Right cardiac atrium (tissue), 5 donors: ENCODE data around the gene SYTL1. TPM values are rescaled to one million over a fixed set of nuclear protein-coding genes. Genes with fewer than 3 reads are reported as not detected.

ENCODE experiments used
- ATAC-seq, 2 donors: fragments of 200-7000 bp; cut with Tn5 transposase; one replicate each; pipeline versions ENCODE4 v1.8.0 to v1.9.1; 2020; ENCODE audit warnings: moderate library complexity in 2 of 2, mild to moderate bottlenecking in 1 of 2
- DNase-seq, 3 donors: peaks; one replicate each; pipeline ENCODE4 v3.0.0-alpha.2; 2020
- H3K27ac ChIP-seq: one replicate; pipeline ENCODE4 v1.5.1; 2013; ENCODE audit warnings: mild to moderate bottlenecking, low read length, control low read depth, moderate library complexity
- H3K27me3 ChIP-seq: one replicate; pipeline ENCODE4 v1.6.1; 2013; ENCODE audit not compliant: control insufficient read depth, insufficient read depth
- H3K4me1 ChIP-seq: one replicate; pipeline ENCODE4 v1.6.1; 2013; ENCODE audit warnings: low read length; ENCODE audit not compliant: control insufficient read depth, insufficient read depth
- H3K4me3 ChIP-seq: one replicate; pipeline ENCODE4 v1.5.1; 2013; ENCODE audit warnings: low read length, control low read depth
- H3K9me3 ChIP-seq: one replicate; pipeline ENCODE4 v1.6.1; 2013; ENCODE audit warnings: low read length; ENCODE audit not compliant: control insufficient read depth
- WGBS: extraction: QIAGEN DNeasy Blood & Tissue Kit; methylation state at CpG from one replicate; pipeline ENCODE4 v1.1.7; 2013; 5-methylcytosine and 5-hydroxymethylcytosine counted together
- intact Hi-C, 4 donors: fragments of 100-400 bp; cut with DNase I; formaldehyde crosslinking; loops; one replicate each; pipeline versions ENCODE4 v1.11.0 to v1.14.0; 2022 to 2023
- long read RNA-seq, 4 donors: library from polyadenylated mRNA; unstranded; transcript quantifications; one replicate each; pipeline ENCODE4 v2.0.0, GENCODE V29; 2020 to 2021
- polyA plus RNA-seq: library from polyadenylated mRNA; stranded (reverse); fragments of 200-250 nt; gene quantifications from one replicate; pipeline ENCODE4 v1.2.3, GENCODE V29; 2013
- total RNA-seq, 4 donors: library from RNA; stranded (reverse); fragmentation: NEBNext Ultra II Directional; extraction: Animal tissue kit (Norgen Biotek cat#: 25700); gene quantifications; one replicate each; pipeline ENCODE4 v1.2.1, GENCODE V29; 2021
- donor health status: healthy with polysubstance abuse.
- donor health status: DM: no; HTN: yes; CAD: no.
- donor health status: DM: no; HTN: no; CAD: no.
- donor health status: DM: no; HTN: yes; CAD: no; lungs with severe emphysema.
- donor health status: DM: yes; HTN: yes; CAD: no.

SYTL1 gene, protein sequence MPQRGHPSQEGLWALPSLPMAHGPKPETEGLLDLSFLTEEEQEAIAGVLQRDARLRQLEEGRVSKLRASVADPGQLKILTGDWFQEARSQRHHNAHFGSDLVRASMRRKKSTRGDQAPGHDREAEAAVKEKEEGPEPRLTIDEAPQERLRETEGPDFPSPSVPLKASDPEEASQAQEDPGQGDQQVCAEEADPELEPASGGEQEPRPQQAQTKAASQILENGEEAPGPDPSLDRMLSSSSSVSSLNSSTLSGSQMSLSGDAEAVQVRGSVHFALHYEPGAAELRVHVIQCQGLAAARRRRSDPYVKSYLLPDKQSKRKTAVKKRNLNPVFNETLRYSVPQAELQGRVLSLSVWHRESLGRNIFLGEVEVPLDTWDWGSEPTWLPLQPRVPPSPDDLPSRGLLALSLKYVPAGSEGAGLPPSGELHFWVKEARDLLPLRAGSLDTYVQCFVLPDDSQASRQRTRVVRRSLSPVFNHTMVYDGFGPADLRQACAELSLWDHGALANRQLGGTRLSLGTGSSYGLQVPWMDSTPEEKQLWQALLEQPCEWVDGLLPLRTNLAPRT
- total RNA-seq: 1 to 10 TPM in 3 of 4 donors, under 1 TPM in 1; 0.39 to 2.9 (median 2.0) TPM
- 2.1 TPM for polyA plus RNA-seq
- long read RNA-seq, donor 1, partial matches to known transcripts: 0 of 6 reads
- long read RNA-seq, donor 1, other reads (novel, unspliced or antisense): 4 of 6 reads
- long read RNA-seq, donor 2, partial matches to known transcripts: 0 of 3 reads
- long read RNA-seq, donor 2, other reads (novel, unspliced or antisense): 3 of 3 reads
- long read RNA-seq, donor 3, partial matches to known transcripts: 0 of 1 reads
- long read RNA-seq, donor 3, other reads (novel, unspliced or antisense): 1 of 1 reads
- long read RNA-seq, donor 4, partial matches to known transcripts: 0 of 2 reads
- long read RNA-seq, donor 4, other reads (novel, unspliced or antisense): 1 of 2 reads

- intact Hi-C loops: no loop called here
- H3K4me3 ChIP-seq: no peak within 1 kb of the TSS
- WGBS: 26% methylated on average over 22 of the region's 22 CpGs
- no peaks in the 10 kb centered on the region for H3K27me3 ChIP-seq
- peak in 2 of 3 donors; percentile 34 to 68 for DNase-seq
- peak; percentile 14 to 44 for ATAC-seq
- H3K4me1 ChIP-seq: no peaks in the 10 kb centered on the region
- H3K27ac ChIP-seq: no peak within 1 kb of the TSS
- no peaks in the 10 kb centered on the region for H3K9me3 ChIP-seq
Observed at GRCh38 chr1:27341525-27342252, at the start of gene SYTL1. Gene SYTL1, plus strand, starts transcription at chr1:27342022. Its CDS starts 3,313 bp downstream, at chr1:27345335.

GRCh38 chr1:27292106-27292505 is 49.7 kb upstream of the SYTL1 start:
- peak; percentile 35 to 43 for ATAC-seq
- Histone ChIP-seq H3K4me3 (no peak overlapping the region), H3K27ac (no peak overlapping the region), H3K4me1 (no peaks in the 10 kb centered on the region), H3K27me3 (no peaks in the 10 kb centered on the region), H3K9me3 (no peaks in the 10 kb centered on the region)
- 74% methylated on average over 5 of the region's 5 CpGs for WGBS
- intact Hi-C loops: loop anchor here in 1 of 4 donors (10.0 kb wide), 1 partner anchor 373 kb away; no protein-coding TSS in a partner anchor
- DNase-seq: no peak

GRCh38 chr1:27293915-27294314 is 47.9 kb upstream of the SYTL1 start:
- no peak for DNase-seq
- no peaks in the 10 kb centered on the region for H3K27me3 ChIP-seq
- ATAC-seq: no peak
- H3K4me3 ChIP-seq: no peak overlapping the region
- no peak overlapping the region for H3K27ac ChIP-seq
- H3K9me3 ChIP-seq: no peaks in the 10 kb centered on the region
- H3K4me1 ChIP-seq: peaks cover 3% of the 10 kb centered on the region
- intact Hi-C loops: loop anchor here in 1 of 4 donors (10.0 kb wide), 1 partner anchor 371 kb away; no protein-coding TSS in a partner anchor
- 91% methylated on average over 8 of the region's 8 CpGs for WGBS

GRCh38 chr1:27296773-27297291 is 45.0 kb upstream of the SYTL1 start:
- DNase-seq (peak; percentile 70 to 91 (median 88)), ATAC-seq (peak in 1 of 2 donors; percentile 20)
- 39% methylated on average over 10 of the region's 10 CpGs for WGBS
- intact Hi-C loops: loop anchor here in 2 of 4 donors (5.0 to 10.0 kb wide), 2 partner anchors 310 to 368 kb away; no protein-coding TSS in a partner anchor
- H3K27ac ChIP-seq: no peak overlapping the region
- no peaks in the 10 kb centered on the region for H3K9me3 ChIP-seq
- no peak overlapping the region for H3K4me3 ChIP-seq
- peaks cover 13% of the 10 kb centered on the region for H3K4me1 ChIP-seq
- no peaks in the 10 kb centered on the region for H3K27me3 ChIP-seq

- WGBS: 94% methylated on average over 3 of the region's 3 CpGs
- Histone ChIP-seq H3K27ac (no peak overlapping the region), H3K4me1 (peaks cover 13% of the 10 kb centered on the region), H3K27me3 (no peaks in the 10 kb centered on the region), H3K9me3 (no peaks in the 10 kb centered on the region), H3K4me3 (no peak overlapping the region)
- peak in 1 of 3 donors; percentile 26 for DNase-seq
- intact Hi-C loops: loop anchor here in 2 of 4 donors (2.0 to 10.0 kb wide), 3 partner anchors 97 to 367 kb away; no protein-coding TSS in a partner anchor
- ATAC-seq: no peak
Observed at GRCh38 chr1:27297903-27298302, 43.9 kb upstream of the SYTL1 start.

- intact Hi-C loops: loop anchor here in 2 of 4 donors (2.0 to 10.0 kb wide), 3 partner anchors 96 to 366 kb away; no protein-coding TSS in a partner anchor
- H3K27ac ChIP-seq: peak overlapping the region; percentile 78
- DNase-seq: peak in 1 of 3 donors; percentile 54
- 59% methylated on average over 8 of the region's 8 CpGs for WGBS
- ATAC-seq: no peak
- H3K4me3 ChIP-seq: no peak overlapping the region
- peaks cover 13% of the 10 kb centered on the region for H3K4me1 ChIP-seq
- no peaks in the 10 kb centered on the region for H3K27me3 ChIP-seq
- no peaks in the 10 kb centered on the region for H3K9me3 ChIP-seq
Observed at GRCh38 chr1:27298632-27299384, 43.0 kb upstream of the SYTL1 start.

- Histone ChIP-seq H3K4me3 (no peak overlapping the region), H3K4me1 (peaks cover 13% of the 10 kb centered on the region), H3K27me3 (no peaks in the 10 kb centered on the region), H3K27ac (peak overlapping the region; percentile 78), H3K9me3 (no peaks in the 10 kb centered on the region)
- peak; percentile 64 to 71 for ATAC-seq
- peak; percentile 71 to 86 (median 86) for DNase-seq
- 34% methylated on average over 14 of the region's 14 CpGs for WGBS
- intact Hi-C loops: loop anchor here (2.0 to 10.0 kb wide), 6 partner anchors 89 to 365 kb away; partner anchors contain the start of gene GPR3 (in 1 of the 4)
Observed at GRCh38 chr1:27299385-27300271, 42.2 kb upstream of the SYTL1 start.

- DNase-seq: peak; percentile 82 to 94 (median 93)
- WGBS: 26% methylated on average over 5 of the region's 5 CpGs
- peak; percentile 86 for ATAC-seq
- Histone ChIP-seq H3K9me3 (no peaks in the 10 kb centered on the region), H3K4me1 (peaks cover 13% of the 10 kb centered on the region), H3K27ac (peak overlapping the region; percentile 78), H3K4me3 (no peak overlapping the region), H3K27me3 (no peaks in the 10 kb centered on the region)
- intact Hi-C loops: loop anchor here in 3 of 4 donors (2.0 to 5.0 kb wide), 5 partner anchors 88 to 357 kb away; partner anchors contain the start of gene GPR3 (in 1 of the 3)
Observed at GRCh38 chr1:27300341-27301051, 41.3 kb upstream of the SYTL1 start.
